Central memory CD8-positive, alpha-beta T cell (primary cell): ENCODE measurements around the gene RAD51B.
"Not testable (repeated sequence)": the region's sequence is repeated elsewhere in the genome, so short reads cannot be mapped to it uniquely, and the experiment has no call there.

ENCODE experiments used
- ATAC-seq: fragments of 150-1000 bp; cut with Tn5 transposase; replicated peaks from 2 replicates; pipeline ENCODE4 v1.10.0; 2022; ENCODE audit warnings: mild to moderate bottlenecking, moderate FRiP score, moderate number of reproducible peaks; ENCODE audit not compliant: poor library complexity, severe bottlenecking; ENCODE audit errors: extremely low read depth
- DNase-seq, 2 donors: peaks; one replicate each; pipeline ENCODE4 v3.0.0; 2021; ENCODE audit warnings: low spot score in 2 of 2
- H3K27ac Mint-ChIP-seq: one replicate; pipeline ENCODE4 v1.8.0; 2022; ENCODE audit warnings: low read depth, mild to moderate bottlenecking, moderate library complexity, mixed read lengths
- H3K27me3 Mint-ChIP-seq: one replicate; pipeline ENCODE4 v1.8.0; 2022; ENCODE audit warnings: mixed read lengths
- H3K36me3 Mint-ChIP-seq: one replicate; pipeline ENCODE4 v1.8.0; 2022; ENCODE audit warnings: mild to moderate bottlenecking, moderate library complexity, mixed read lengths; ENCODE audit not compliant: insufficient read depth
- H3K4me1 Mint-ChIP-seq: one replicate; pipeline ENCODE4 v1.8.0; 2022; ENCODE audit warnings: mixed read lengths
- H3K4me3 Mint-ChIP-seq: one replicate; pipeline ENCODE4 v1.8.0; 2022; ENCODE audit warnings: mild to moderate bottlenecking, moderate library complexity, mixed read lengths
- H3K9me3 Mint-ChIP-seq: one replicate; pipeline ENCODE4 v1.8.0; 2022; ENCODE audit warnings: mixed read lengths

Gene RAD51B

GRCh38 chr14:68249661-68250451, 430.3 kb downstream of the RAD51B start:
- Mint-ChIP-seq H3K4me1 (no peaks in the 10 kb centered on the region), H3K4me3 (no peak overlapping the region), H3K27me3 (no peaks in the 10 kb centered on the region), H3K36me3 (no peaks in the 10 kb centered on the region), H3K9me3 (no peaks in the 10 kb centered on the region), H3K27ac (no peak overlapping the region)
- ATAC-seq, result no peak
- no peak for DNase-seq

GRCh38 chr14:68250927-68251768, 431.6 kb downstream of the RAD51B start:
- Mint-ChIP-seq H3K4me1 (no peaks in the 10 kb centered on the region), H3K9me3 (no peaks in the 10 kb centered on the region), H3K27ac (no peak overlapping the region), H3K4me3 (no peak overlapping the region), H3K36me3 (no peaks in the 10 kb centered on the region), H3K27me3 (no peaks in the 10 kb centered on the region)
- DNase-seq (no peak), ATAC-seq (no peak)

- H3K36me3 Mint-ChIP-seq, result no peaks in the 10 kb centered on the region
- no peaks in the 10 kb centered on the region for H3K27me3 Mint-ChIP-seq
- H3K27ac Mint-ChIP-seq, result no peak overlapping the region
- H3K4me1 Mint-ChIP-seq, result no peaks in the 10 kb centered on the region
- ATAC-seq, result no peak
- H3K9me3 Mint-ChIP-seq, result no peaks in the 10 kb centered on the region
- no peak overlapping the region for H3K4me3 Mint-ChIP-seq
- DNase-seq, result no peak
These were observed 432.2 kb downstream of the RAD51B start for GRCh38 chr14:68251769-68252100.

- ATAC-seq (no peak), DNase-seq (no peak)
- Mint-ChIP-seq H3K27ac (no peak overlapping the region), H3K4me1 (no peaks in the 10 kb centered on the region), H3K36me3 (no peaks in the 10 kb centered on the region), H3K9me3 (no peaks in the 10 kb centered on the region), H3K27me3 (no peaks in the 10 kb centered on the region), H3K4me3 (no peak overlapping the region)
These were observed 433.7 kb downstream of the RAD51B start for GRCh38 chr14:68253160-68253780.

GRCh38 chr14:68253878-68254528, 434.4 kb downstream of the RAD51B start:
- no peaks in the 10 kb centered on the region for H3K36me3 Mint-ChIP-seq
- no peak overlapping the region for H3K27ac Mint-ChIP-seq
- DNase-seq, result no peak
- H3K27me3 Mint-ChIP-seq, result no peaks in the 10 kb centered on the region
- no peaks in the 10 kb centered on the region for H3K4me1 Mint-ChIP-seq
- no peak for ATAC-seq
- no peak overlapping the region for H3K4me3 Mint-ChIP-seq
- H3K9me3 Mint-ChIP-seq, result no peaks in the 10 kb centered on the region

- no peak for ATAC-seq
These were observed 435.3 kb downstream of the RAD51B start for GRCh38 chr14:68254669-68255527.

GRCh38 chr14:68255693-68256178, 436.2 kb downstream of the RAD51B start:
- H3K9me3 Mint-ChIP-seq, result no peaks in the 10 kb centered on the region
- ATAC-seq (no peak), DNase-seq (no peak)
- H3K27me3 Mint-ChIP-seq, result no peaks in the 10 kb centered on the region
- H3K4me3 Mint-ChIP-seq, result no peak overlapping the region
- no peaks in the 10 kb centered on the region for H3K4me1 Mint-ChIP-seq
- no peak overlapping the region for H3K27ac Mint-ChIP-seq
- no peaks in the 10 kb centered on the region for H3K36me3 Mint-ChIP-seq

More at GRCh38 chr14:68254669-68255527, 435.3 kb downstream of the RAD51B start:
- H3K4me1 Mint-ChIP-seq, result no peaks in the 10 kb centered on the region
- DNase-seq, result no peak
- no peak overlapping the region for H3K27ac Mint-ChIP-seq
- H3K4me3 Mint-ChIP-seq, result no peak overlapping the region
- H3K9me3 Mint-ChIP-seq, result no peaks in the 10 kb centered on the region
- H3K36me3 Mint-ChIP-seq, result no peaks in the 10 kb centered on the region
- H3K27me3 Mint-ChIP-seq, result no peaks in the 10 kb centered on the region

GRCh38 chr14:68257969-68258368, 438.4 kb downstream of the RAD51B start:
- no peak for ATAC-seq
- no peak for DNase-seq
- H3K27ac Mint-ChIP-seq, result no peak overlapping the region
- H3K36me3 Mint-ChIP-seq, result peaks cover 3% of the 10 kb centered on the region
- no peaks in the 10 kb centered on the region for H3K4me1 Mint-ChIP-seq
- H3K4me3 Mint-ChIP-seq, result no peak overlapping the region
- H3K9me3 Mint-ChIP-seq, result no peaks in the 10 kb centered on the region
- no peaks in the 10 kb centered on the region for H3K27me3 Mint-ChIP-seq

GRCh38 chr14:68258995-68259394, 439.4 kb downstream of the RAD51B start:
- H3K27me3 Mint-ChIP-seq, H3K27ac Mint-ChIP-seq, ATAC-seq, H3K4me1 Mint-ChIP-seq, H3K4me3 Mint-ChIP-seq, H3K9me3 Mint-ChIP-seq, DNase-seq, H3K36me3 Mint-ChIP-seq: not testable (repeated sequence)

GRCh38 chr14:68260121-68260520, 440.5 kb downstream of the RAD51B start:
- DNase-seq (no peak), ATAC-seq (no peak)
- Mint-ChIP-seq H3K4me3 (no peak overlapping the region), H3K27me3 (no peaks in the 10 kb centered on the region), H3K9me3 (no peaks in the 10 kb centered on the region), H3K27ac (no peak overlapping the region), H3K4me1 (no peaks in the 10 kb centered on the region), H3K36me3 (peaks cover 3% of the 10 kb centered on the region)

- Mint-ChIP-seq H3K4me1 (no peaks in the 10 kb centered on the region), H3K36me3 (peaks cover 3% of the 10 kb centered on the region), H3K27ac (no peak overlapping the region), H3K4me3 (no peak overlapping the region), H3K9me3 (no peaks in the 10 kb centered on the region), H3K27me3 (no peaks in the 10 kb centered on the region)
- ATAC-seq, result no peak
- no peak for DNase-seq
These were observed 441.7 kb downstream of the RAD51B start for GRCh38 chr14:68261092-68261842.
